Spinal cord (tissue), 10 donors: ENCODE results near the gene PRM3. TPM values are rescaled to one million over a fixed set of nuclear protein-coding genes. Genes with fewer than 3 reads are reported as not detected.

Experiments used
- DNase-seq, 6 donors: peaks; one replicate each; pipeline versions ENCODE4 v3.0.0 to v3.0.0-alpha.2; 2013 to 2015; ENCODE audit warnings: low spot score in 6 of 6, low read depth in 4 of 6
- H3K27ac ChIP-seq: one replicate; pipeline ENCODE4 v1.5.1; 2013; ENCODE audit warnings: low read depth, low read length, control low read depth
- H3K27me3 ChIP-seq: one replicate; pipeline ENCODE4 v1.6.1; 2013; ENCODE audit warnings: low read length; ENCODE audit not compliant: control insufficient read depth, insufficient read depth
- H3K36me3 ChIP-seq: one replicate; pipeline ENCODE4 v1.6.1; 2013; ENCODE audit warnings: low read length; ENCODE audit not compliant: control insufficient read depth, insufficient read depth
- H3K4me1 ChIP-seq: one replicate; pipeline ENCODE4 v1.6.1; 2013; ENCODE audit warnings: low read length; ENCODE audit not compliant: control insufficient read depth, insufficient read depth
- H3K4me3 ChIP-seq: one replicate; pipeline ENCODE4 v1.5.1; 2013; ENCODE audit warnings: low read depth, low read length, control low read depth
- H3K9me3 ChIP-seq: one replicate; pipeline ENCODE4 v1.6.1; 2013; ENCODE audit warnings: low read length; ENCODE audit not compliant: control insufficient read depth, insufficient read depth
- WGBS: methylation state at CpG from one replicate; pipeline ENCODE4 v1.1.5; 2013; ENCODE audit warnings: missing lambda C conversion rate; ENCODE audit not compliant: insufficient coverage; 5-methylcytosine and 5-hydroxymethylcytosine counted together
- polyA plus RNA-seq, 2 donors: library from polyadenylated mRNA; unstranded; fragments of 120-200 nt; gene quantifications; one replicate each; pipeline ENCODE4 v1.2.1, GENCODE V29; 2013; ENCODE audit not compliant: insufficient read length in 2 of 2
- total RNA-seq, 2 donors: library from RNA; depleted of rRNA in 1 of 2; stranded (reverse); fragments of 120-200 nt in 1 of 2; fragments of >200 nt in 1 of 2; gene quantifications; one replicate each; pipeline versions ENCODE4 v1.2.3 to v1.2.4, GENCODE V29; 2013 to 2014
- donor health status: healthy.

PRM3 gene
- total and polyA plus RNA-seq, 4 donors: not detected

DNA sequence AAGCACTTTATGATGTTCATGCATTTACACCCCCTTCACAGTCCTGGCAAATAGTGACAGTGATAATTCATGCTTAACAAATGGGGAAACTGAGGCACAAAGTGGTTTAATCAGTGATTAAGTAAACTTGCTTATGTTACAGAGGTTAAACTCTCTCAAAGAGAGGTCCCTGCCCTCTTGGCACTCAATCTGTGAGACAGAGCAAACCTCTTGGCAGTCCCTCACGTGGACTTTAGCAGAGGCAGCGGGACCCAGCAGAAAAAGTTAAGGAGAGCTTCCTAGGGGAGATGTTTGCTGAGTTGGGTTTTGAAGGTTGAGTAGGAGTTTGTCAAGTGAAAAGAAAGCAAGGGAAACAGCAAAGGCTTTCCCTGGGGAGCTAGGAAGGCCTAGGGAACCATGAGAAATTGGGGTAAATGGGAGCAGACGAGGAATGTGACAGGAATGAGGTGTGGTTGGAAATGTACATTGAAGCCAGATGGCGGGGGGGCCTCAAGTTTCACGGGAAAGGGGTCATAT lies 28.1 kb downstream of the PRM3 start:
- Histone ChIP-seq H3K27ac (no peak overlapping the region), H3K9me3 (no peaks in the 10 kb centered on the region), H3K4me1 (no peaks in the 10 kb centered on the region), H3K36me3 (peaks cover 4% of the 10 kb centered on the region), H3K27me3 (no peaks in the 10 kb centered on the region), H3K4me3 (no peak overlapping the region)
- 87% methylated on average over 4 of the region's 5 CpGs for WGBS
- DNase-seq: no peak

DNA sequence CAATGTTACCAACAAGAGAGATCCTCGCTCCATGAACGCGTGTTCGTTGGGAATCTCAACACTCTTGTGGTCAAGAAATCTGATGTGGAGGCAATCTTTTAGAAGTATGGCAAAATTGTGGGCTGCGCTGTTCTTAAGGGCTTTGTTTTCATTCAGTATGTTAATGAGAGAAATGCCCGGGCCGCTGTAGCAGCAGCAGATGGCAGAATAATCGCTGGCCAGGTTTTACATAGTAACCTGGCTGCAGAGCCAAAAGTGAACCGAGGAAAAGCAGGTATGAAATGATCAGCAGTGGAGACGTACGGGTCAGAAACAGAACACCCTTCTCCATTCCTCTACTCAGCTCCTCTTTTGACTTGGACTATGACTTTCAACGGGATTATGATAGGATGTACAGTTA lies 30.8 kb downstream of the PRM3 start:
- H3K9me3 ChIP-seq: no peaks in the 10 kb centered on the region
- peak in 2 of 6 donors; percentile 32 to 46 for DNase-seq
- WGBS: 85% methylated on average over 4 of the region's 12 CpGs
- H3K27ac ChIP-seq: no peak overlapping the region
- no peak overlapping the region for H3K4me3 ChIP-seq
- no peaks in the 10 kb centered on the region for H3K36me3 ChIP-seq
- no peaks in the 10 kb centered on the region for H3K4me1 ChIP-seq
- no peaks in the 10 kb centered on the region for H3K27me3 ChIP-seq

DNA sequence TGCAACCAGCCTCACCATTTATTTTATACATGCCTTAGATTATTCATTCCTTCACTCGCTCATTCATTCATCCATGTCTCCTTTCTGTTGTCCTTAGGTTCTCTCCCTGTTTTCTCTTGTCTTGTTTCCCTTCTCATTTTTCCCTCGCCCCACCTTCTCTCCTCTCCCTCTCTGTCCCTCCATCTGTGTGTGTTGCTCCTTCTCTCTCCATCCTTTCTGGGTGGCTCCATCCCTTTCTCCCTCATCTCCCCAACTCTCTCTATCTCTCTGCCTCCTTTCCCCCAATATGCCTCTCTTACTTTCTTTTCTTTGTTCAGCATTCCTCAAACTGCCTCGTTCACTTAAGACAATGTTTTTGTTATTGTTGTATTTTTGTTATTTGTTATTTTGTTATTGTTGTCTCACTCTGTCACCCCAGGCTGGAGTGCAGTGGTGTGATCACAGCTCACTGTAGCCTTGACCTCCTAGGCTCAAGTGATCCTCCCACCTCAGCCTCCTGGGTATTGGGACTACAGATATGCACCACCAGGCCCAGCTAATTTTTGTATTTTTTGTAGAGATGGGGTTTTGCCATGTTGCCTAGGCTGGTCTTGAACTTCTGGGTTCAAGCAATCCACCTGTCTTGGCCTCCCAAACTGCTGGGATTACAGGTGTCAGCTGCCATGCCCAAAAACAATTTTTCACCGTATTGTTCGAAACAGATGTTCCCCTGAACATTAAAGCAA lies 31.8 kb downstream of the PRM3 start:
- Histone ChIP-seq H3K27me3 (no peaks in the 10 kb centered on the region), H3K9me3 (no peaks in the 10 kb centered on the region), H3K4me1 (no peaks in the 10 kb centered on the region), H3K4me3 (no peak overlapping the region), H3K36me3 (no peaks in the 10 kb centered on the region), H3K27ac (no peak overlapping the region)
- 92% methylated on average over 2 of the region's 5 CpGs for WGBS
- no peak for DNase-seq

DNA sequence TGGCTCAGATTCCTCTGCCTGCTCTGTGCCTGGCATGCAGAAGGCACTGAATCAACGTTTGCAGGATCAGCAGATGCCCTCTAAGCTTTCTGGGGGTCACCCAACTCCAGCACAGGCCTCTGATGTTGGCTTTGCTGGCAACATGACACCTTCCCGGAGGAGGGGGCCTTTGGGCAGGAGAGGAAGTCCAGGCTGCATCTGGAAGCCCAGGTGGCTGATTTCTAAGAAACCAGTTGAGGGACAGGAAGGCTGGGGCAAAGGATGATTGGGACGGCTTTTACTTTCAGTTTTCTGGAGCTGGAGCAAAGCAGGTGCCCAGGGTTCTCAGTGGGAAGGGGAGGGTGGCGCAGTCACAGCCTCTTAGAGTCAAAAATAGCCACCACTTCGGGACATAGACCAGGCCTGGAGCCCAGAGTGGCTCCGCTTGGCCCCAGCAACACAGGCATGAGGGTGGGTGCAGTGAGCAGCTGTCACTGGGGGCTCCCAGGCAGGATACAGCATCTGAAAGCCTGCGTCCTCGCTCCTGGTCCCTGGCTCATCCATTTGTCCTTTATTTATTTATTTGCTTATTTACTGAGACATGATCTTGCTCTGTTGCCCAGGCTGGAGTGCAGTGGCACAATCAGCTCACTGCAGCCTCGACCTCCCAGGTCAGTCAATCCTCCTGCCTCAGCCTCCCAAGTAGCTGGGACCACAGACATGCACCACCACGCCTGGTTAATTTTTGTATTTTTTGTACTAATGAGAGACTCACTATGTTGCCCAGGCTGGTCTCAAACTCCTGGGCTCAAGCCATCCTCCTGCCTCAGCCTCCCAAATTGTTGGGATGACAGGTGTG lies 32.6 kb downstream of the PRM3 start:
- 80% methylated on average over 8 of the region's 10 CpGs for WGBS
- H3K9me3 ChIP-seq: no peaks in the 10 kb centered on the region

DNA sequence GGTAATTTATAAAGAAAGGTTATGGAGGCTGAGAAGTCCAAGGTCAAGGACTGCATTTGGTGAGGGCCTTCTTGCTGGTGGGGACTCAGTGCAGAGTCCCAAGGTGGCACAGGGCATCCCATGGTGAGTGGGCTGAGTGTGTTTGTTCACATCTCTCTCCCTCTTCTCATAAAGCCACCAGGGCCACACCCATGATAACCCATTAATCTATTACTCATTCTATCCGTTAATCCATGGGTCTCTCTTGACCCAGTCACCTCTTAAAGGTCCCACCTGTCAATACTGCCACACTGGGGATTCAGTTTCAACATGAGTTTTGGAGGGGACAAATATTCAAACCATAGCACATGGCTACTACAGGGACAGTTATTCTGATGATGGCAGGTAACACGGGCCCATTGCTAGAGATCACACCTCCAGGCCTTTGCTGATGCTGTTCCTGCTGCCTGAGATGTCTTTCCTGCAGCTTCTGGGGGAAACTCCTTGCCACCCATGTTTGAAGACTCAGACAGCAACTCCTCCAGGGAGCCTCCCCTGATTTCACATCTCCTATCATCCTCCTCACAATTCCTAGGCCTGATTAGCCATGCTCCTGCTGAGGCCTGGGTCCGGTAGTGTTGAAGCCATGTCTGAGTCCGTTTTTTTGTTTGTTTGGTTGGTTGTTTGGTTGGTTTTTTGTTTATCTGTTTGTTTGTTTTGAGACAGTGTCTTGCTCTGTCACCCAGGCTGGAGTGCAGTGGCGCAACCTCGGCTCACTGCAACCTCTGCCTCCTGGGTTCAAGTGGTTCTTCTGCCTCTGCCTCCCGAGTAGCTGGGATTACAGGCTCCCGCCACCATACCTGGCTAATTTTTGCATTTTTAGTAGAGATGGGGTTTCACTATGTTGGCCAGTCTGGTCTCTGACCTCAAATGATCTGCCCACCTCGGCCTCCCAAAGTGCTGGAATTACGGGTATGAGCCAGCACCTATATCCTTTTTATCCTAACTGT lies 33.5 kb downstream of the PRM3 start:
- H3K4me1 ChIP-seq: no peaks in the 10 kb centered on the region
- WGBS: 82% methylated on average over 8 of the region's 10 CpGs
- no peak for DNase-seq
- H3K27me3 ChIP-seq: no peaks in the 10 kb centered on the region
- no peak overlapping the region for H3K27ac ChIP-seq
- H3K4me3 ChIP-seq: no peak overlapping the region
- H3K9me3 ChIP-seq: no peaks in the 10 kb centered on the region
- H3K36me3 ChIP-seq: no peaks in the 10 kb centered on the region

More for the DNA sequence above, 32.6 kb downstream of the PRM3 start:
- DNase-seq: no peak
- no peak overlapping the region for H3K4me3 ChIP-seq
- H3K4me1 ChIP-seq: no peaks in the 10 kb centered on the region
- no peaks in the 10 kb centered on the region for H3K36me3 ChIP-seq
- H3K27ac ChIP-seq: no peak overlapping the region
- H3K27me3 ChIP-seq: no peaks in the 10 kb centered on the region

DNA sequence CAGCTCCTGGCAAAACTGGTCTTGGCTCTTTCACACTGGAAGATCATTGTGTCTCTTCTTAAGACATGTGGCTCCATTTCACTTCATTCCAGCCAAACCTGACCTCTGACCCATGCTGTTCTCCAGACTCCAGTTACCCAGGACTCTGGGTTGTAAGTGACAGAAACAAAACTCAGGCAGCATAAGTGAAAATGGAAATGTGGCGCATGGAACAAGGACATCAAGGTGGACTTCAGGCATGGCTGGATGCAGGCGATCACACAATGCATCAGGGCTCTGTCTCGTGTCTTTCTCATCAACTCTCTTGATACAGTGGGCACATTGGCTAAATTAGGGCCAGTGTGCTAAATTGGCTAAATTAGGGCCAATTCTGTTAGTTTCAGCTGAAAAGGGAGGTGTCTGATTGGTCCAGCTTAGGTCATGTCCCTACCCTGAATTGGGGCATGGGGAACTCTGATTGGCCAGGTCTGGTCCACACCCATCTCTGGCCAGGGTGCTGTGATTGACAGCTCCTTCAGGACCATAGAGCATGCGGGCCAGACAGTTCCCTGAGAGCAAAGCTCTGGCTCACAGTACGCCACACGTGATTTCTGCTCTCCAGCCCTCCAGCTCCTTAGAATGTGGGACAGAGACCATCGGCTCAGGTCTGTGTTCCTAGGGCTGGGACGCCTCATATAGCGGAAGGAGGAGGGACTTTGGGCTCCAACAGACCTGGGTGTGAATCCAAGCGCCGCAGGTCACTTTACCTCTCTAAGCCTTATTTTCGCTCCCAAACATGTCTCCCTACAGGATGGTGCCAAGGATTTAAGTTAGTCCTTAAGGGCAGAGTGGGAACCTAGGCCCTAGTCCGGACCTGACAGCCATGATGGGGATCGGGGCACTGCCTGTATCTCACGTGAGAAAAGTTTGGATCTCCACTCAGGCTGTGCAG lies 34.9 kb downstream of the PRM3 start:
- WGBS: 92% methylated on average over 11 of the region's 15 CpGs
- Histone ChIP-seq H3K9me3 (no peaks in the 10 kb centered on the region), H3K4me1 (no peaks in the 10 kb centered on the region), H3K36me3 (no peaks in the 10 kb centered on the region), H3K27ac (no peak overlapping the region), H3K4me3 (no peak overlapping the region), H3K27me3 (no peaks in the 10 kb centered on the region)
- no peak for DNase-seq

DNA sequence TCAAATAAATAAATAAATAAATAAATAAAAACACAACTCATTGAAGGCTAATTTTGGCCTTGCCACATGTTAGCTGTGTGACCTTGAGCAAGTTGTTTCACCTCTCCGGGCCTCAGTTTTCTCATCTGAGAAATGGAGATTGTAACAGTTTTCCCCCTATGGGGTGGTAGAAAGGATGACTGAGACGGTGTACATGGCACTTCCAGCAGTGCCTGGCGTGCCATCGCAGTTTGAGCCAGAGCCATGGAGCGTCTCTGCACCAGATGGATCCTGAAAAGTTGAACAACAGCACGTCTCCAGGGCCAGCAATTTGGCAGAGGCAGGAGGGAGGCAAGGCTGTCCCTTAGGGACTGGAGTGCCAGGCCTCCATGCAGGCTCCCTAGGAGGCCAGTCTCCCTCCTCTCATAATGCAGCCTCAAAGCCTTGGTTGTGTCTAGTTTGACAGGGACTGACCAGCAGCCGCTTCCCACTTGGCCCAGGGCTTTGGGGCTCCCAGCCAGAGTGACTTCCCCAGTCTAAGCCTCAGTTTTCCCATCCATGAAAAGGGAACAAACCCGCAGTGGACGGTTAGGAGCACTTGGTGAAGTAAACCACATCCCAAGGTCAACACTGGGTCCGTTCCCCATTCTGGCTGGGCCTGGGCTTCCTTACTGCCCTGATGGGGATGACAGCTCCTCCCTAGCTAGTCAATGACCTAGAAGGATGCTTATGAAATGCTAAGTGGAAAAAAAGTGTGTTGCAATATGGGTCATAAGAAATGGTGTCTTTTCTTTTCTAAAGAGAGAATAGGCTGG lies 36.8 kb downstream of the PRM3 start:
- no peak overlapping the region for H3K4me3 ChIP-seq
- 78% methylated on average over 8 of the region's 10 CpGs for WGBS
- peaks cover 9% of the 10 kb centered on the region for H3K4me1 ChIP-seq
- H3K36me3 ChIP-seq: peaks cover 4% of the 10 kb centered on the region
- no peaks in the 10 kb centered on the region for H3K9me3 ChIP-seq
- H3K27me3 ChIP-seq: no peaks in the 10 kb centered on the region
- no peak overlapping the region for H3K27ac ChIP-seq
- DNase-seq: peak in 1 of 6 donors; percentile 49

DNA sequence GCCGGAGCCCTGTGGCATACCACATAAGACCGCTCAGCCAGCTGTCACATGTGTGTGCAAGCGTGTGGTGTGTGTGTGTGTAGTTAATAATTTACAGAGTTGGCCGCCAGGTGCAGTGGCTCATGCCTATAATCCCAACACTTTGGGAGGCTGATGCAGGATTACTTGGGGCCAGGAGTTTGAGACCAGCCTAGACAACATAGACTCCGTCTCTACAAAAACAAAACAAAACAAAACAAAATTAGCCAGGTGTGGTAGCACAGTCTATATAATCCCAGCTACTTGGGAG lies 37.8 kb downstream of the PRM3 start:
- H3K9me3 ChIP-seq: no peaks in the 10 kb centered on the region
- peaks cover 9% of the 10 kb centered on the region for H3K4me1 ChIP-seq
- no peaks in the 10 kb centered on the region for H3K27me3 ChIP-seq
- H3K27ac ChIP-seq: no peak overlapping the region
- H3K4me3 ChIP-seq: no peak overlapping the region
- 83% methylated on average over 2 of the region's 5 CpGs for WGBS
- DNase-seq: no peak
- peaks cover 4% of the 10 kb centered on the region for H3K36me3 ChIP-seq
